Kidney epithelial cell (primary cell): ENCODE data around the gene CTXND1. TPM values are rescaled to one million over a fixed set of nuclear protein-coding genes. Genes with fewer than 3 reads are reported as not detected.

Experiments
- DNase-seq: peaks from one replicate; pipeline ENCODE4 v3.0.0-alpha.2; 2010; ENCODE audit warnings: low read depth
- H3K27me3 ChIP-seq: 2 replicates; pipeline ENCODE4 v1.6.0; 2011; ENCODE audit warnings: low read length; ENCODE audit not compliant: control insufficient read depth, insufficient read depth
- H3K36me3 ChIP-seq: 2 replicates; pipeline ENCODE4 v1.5.1; 2011; ENCODE audit warnings: low read length; ENCODE audit not compliant: control insufficient read depth, insufficient read depth
- H3K4me3 ChIP-seq: 2 replicates; pipeline ENCODE4 v1.5.1; 2011; ENCODE audit warnings: low read depth, mild to moderate bottlenecking, control low read depth, low read length
- CTCF ChIP-seq: IDR thresholded peaks from 2 replicates; pipeline ENCODE4 v1.5.1; 2011; ENCODE audit warnings: mild to moderate bottlenecking, moderate library complexity, low read length, control low read depth, inconsistent platforms; ENCODE audit not compliant: insufficient read depth, poor library complexity, severe bottlenecking
- total RNA-seq: library from RNA; depleted of rRNA; stranded (reverse); fragments of >200 nt; gene quantifications from 2 replicates; pipeline ENCODE4 v1.2.3, GENCODE V29; 2015

CTXND1 gene
- total RNA-seq, 1 donor from 2014 or later = not detected

GRCh38 chr15:80286055-80286454 is 34.0 kb upstream of the CTXND1 start:
- TF ChIP-seq CTCF = no peak
- no peaks in the 10 kb centered on the region for H3K27me3 ChIP-seq
- H3K4me3 ChIP-seq = no peak overlapping the region
- DNase-seq = no peak
- no peaks in the 10 kb centered on the region for H3K36me3 ChIP-seq

- Histone ChIP-seq H3K4me3 (no peak overlapping the region), H3K27me3 (no peaks in the 10 kb centered on the region), H3K36me3 (no peaks in the 10 kb centered on the region)
- no peak for DNase-seq
- TF ChIP-seq CTCF = no peak
These were observed 33.4 kb upstream of the CTXND1 start for GRCh38 chr15:80285379-80285778.

- Histone ChIP-seq H3K4me3 (no peak overlapping the region), H3K27me3 (no peaks in the 10 kb centered on the region), H3K36me3 (no peaks in the 10 kb centered on the region)
- DNase-seq = no peak
- TF ChIP-seq CTCF = no peak
These were observed 31.5 kb upstream of the CTXND1 start for GRCh38 chr15:80283531-80283930.

GRCh38 chr15:80277147-80277546 is 25.1 kb upstream of the CTXND1 start:
- TF ChIP-seq CTCF = no peak

GRCh38 chr15:80275961-80276360 is 23.9 kb upstream of the CTXND1 start:
- no peak for DNase-seq
- H3K4me3 ChIP-seq = no peak overlapping the region
- no peaks in the 10 kb centered on the region for H3K27me3 ChIP-seq
- no peak for TF ChIP-seq CTCF
- H3K36me3 ChIP-seq = no peaks in the 10 kb centered on the region

More at GRCh38 chr15:80277147-80277546, 25.1 kb upstream of the CTXND1 start:
- DNase-seq = no peak
- H3K4me3 ChIP-seq = no peak overlapping the region
- no peaks in the 10 kb centered on the region for H3K36me3 ChIP-seq
- no peaks in the 10 kb centered on the region for H3K27me3 ChIP-seq

- Histone ChIP-seq H3K4me3 (no peak overlapping the region), H3K27me3 (no peaks in the 10 kb centered on the region), H3K36me3 (no peaks in the 10 kb centered on the region)
- no peak for DNase-seq
- no peak for TF ChIP-seq CTCF
These were observed 23.0 kb upstream of the CTXND1 start for GRCh38 chr15:80274996-80275395.
